HG03175 (cell line): ENCODE results near the gene ITGA1.
"Not testable (repeated sequence)": the region's sequence is repeated elsewhere in the genome, so short reads cannot be mapped to it uniquely, and the experiment has no call there.

ENCODE experiments used
- ATAC-seq: cut with Tn5 transposase; IDR thresholded peaks from one replicate; pipeline ENCODE4 v1.9.1; 2021; ENCODE audit warnings: mild to moderate bottlenecking, moderate library complexity; ENCODE audit not compliant: unreplicated experiment

The ITGA1 gene

DNA sequence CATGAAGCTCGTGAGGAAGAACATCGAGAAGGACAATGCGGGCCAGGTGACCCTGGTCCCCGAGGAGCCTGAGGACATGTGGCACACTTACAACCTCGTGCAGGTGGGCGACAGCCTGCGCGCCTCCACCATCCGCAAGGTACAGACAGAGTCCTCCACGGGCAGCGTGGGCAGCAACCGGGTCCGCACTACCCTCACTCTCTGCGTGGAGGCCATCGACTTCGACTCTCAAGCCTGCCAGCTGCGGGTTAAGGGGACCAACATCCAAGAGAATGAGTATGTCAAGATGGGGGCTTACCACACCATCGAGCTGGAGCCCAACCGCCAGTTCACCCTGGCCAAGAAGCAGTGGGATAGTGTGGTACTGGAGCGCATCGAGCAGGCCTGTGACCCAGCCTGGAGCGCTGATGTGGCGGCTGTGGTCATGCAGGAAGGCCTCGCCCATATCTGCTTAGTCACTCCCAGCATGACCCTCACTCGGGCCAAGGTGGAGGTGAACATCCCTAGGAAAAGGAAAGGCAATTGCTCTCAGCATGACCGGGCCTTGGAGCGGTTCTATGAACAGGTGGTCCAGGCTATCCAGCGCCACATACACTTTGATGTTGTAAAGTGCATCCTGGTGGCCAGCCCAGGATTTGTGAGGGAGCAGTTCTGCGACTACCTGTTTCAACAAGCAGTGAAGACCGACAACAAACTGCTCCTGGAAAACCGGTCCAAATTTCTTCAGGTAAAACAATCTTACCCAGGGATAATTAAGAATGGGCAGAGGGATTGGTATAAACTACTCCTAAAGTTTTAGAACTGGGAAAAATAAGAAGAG is 12.9 kb downstream of the ITGA1 start:
- ATAC-seq = peak; percentile 47

DNA sequence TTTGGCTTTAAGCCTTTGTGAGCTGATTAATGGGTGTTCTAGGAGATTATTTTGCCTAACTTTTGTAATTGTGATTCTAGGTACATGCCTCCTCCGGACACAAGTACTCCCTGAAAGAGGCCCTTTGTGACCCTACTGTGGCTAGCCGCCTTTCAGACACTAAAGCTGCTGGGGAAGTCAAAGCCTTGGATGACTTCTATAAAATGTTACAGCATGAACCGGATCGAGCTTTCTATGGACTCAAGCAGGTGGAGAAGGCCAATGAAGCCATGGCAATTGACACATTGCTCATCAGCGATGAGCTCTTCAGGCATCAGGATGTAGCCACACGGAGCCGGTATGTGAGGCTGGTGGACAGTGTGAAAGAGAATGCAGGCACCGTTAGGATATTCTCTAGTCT is 13.6 kb downstream of the ITGA1 start:
- ATAC-seq = no peak

DNA sequence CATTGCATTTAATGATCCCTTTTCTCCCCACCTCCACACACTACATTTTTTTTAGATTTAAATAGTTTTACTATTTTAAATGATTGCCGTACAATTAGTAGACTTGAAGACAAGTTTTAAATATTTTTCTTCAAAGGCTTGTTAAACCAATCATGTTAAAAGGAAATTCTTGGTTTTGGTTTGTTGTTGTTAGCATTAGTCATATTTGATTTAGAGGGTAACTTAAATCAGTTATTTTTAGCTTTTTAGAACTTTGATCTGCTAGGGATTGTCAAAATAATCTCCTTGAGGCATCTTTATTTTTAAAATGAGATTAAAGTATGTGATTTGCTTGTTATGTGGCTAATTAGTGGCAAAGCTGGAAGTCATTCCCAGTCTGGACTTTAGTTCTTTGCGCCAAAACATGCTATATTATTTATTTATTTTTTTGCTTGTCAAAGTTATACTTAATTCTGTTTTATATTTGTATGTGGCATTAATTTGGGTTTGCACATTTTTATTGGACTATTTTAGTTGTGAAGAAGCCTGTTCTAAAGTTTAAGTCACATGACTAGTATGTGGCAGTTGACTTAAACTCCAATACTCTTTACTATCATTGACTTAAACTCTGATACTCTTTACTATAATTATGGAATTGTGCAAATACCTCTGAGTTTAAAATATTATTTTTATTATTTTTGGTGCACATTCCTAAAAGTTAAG is 14.7 kb downstream of the ITGA1 start:
- no peak for ATAC-seq

DNA sequence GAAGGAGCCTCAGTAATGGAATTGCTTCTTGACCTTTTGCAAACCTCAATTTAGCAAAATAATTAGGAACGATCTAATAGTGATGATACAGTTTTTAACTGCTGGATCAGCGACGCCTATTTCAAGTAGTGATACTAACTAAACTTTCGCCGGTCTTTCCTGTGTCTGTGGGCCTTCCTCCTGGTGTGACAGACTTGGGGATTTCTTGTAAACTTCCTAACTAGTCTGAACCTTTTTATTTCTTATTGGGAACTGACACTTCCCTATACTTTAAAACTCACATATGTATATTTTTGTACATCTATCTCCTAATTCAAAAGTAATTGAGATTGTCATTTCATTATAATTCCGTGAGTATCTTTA is 15.2 kb downstream of the ITGA1 start:
- no peak for ATAC-seq

DNA sequence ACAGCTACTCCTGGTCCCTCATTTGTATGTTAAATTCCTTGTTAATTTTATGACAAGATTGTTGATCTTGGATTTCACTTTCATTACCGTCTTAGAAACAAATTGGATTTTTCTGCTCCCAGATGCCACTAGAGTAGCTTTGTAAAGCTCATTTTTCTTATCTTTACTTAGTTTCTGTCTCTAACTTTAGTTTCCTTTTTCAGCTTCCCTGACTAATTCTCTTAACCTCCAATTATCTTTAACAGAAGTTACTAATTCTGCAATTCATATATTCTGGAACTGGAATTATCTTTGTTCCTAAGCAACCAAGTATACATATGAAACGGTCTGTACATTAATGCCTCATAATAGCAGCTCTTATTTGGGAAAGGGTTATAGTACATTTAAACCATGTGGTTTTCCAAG is 16.7 kb downstream of the ITGA1 start:
- no peak for ATAC-seq

DNA sequence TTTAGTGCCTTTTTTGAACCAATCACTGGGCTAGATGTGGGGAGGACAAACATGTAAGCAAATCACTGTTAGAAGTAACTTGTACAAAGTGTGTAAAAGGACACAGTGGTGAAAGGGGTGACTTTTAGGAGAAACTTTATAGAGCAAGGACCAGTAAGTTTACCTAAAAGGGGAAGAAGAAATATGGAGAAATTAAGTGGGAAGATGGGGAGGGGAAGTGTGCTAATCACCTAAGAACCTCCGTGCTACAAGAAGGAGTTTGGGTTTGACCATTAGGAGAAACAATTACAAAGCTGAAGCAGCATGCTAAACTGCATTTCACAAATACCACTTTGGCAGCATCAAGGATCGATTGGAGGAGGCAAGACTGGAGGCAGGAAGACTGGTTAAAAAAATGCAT is 17.3 kb downstream of the ITGA1 start:
- ATAC-seq = no peak

DNA sequence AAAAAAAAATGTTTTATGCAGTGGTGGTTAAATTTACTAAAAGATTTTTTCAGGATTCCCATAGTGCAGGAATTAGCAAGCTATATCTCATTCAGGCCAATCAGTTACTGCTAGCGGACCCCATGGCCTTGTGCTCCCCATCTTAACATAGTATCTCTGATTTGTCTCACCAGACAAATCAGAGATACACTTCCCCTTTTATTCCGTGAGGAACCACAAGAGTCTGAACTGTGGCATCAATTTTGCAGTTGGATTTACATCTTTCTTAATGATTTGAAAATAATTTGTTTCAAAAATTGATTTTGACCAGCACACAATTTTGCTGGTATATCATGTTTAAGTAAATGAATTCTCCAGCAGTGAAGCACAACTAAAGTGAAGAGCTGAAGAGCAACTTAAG is 17.9 kb downstream of the ITGA1 start:
- no peak for ATAC-seq

DNA sequence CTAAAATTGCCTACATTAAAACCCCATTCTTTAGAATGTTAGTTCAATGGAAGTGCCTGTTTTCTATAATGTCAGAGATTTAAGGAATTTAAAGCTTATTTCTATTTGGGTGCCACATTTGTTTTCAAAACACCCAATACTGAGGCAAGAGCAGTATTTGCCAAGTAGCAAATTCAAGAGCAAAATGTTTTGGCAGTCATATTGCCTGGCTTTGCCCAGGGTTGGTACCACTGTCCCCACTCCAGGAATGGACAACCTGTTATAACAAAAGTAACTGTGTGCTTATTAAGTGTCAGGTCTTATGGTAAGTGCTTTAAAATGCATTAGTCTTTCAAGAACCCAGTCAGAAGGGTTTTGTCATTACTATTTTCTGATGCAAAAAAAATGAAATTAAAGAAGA is 19.3 kb downstream of the ITGA1 start:
- ATAC-seq = no peak

DNA sequence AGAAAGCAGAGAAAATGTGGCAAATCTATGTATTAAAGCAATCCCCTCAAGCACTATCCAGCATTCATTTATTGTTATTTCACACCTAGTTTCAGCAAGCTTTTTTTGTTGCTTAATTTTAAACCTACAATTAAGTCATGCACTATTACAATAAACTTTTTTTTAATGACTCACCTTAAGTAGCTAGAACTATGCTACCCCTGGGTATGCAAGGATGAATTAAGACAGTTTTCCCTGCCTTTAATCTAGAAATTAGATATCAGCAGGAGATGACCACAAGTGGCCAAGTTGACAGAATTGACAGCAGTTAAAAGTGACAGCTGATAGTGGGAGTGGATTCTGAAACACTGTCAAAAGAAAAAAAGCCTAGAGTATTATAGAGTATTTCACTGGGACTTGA is 20.0 kb downstream of the ITGA1 start:
- no peak for ATAC-seq

DNA sequence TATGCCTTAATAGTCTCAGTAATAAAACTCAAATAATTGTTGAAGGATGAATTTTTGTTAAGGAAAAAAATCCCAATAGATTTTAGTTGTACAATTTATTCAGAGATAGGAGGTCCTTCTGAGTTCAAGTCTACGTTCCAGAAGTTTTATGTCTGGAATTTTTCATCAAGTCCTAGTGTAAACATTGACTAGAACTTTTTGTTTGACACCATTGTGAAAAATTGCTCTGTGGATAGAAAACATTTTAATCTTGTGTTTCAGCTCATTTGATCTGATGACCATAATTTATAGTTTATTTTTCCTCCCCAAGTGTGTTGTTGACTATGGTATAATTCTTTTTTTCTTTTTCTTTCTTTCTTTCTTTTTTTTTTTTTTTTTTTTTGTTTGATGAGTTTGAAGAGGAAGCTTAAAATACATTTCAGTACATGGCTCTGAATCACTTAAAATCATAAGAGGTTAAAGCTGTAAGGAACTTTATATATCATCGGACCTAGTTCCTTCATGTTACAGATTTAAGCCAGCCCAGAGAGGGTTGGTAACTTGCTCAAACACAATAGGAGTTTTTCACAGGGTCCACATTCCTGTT is 20.7 kb downstream of the ITGA1 start:
- ATAC-seq = no peak

DNA sequence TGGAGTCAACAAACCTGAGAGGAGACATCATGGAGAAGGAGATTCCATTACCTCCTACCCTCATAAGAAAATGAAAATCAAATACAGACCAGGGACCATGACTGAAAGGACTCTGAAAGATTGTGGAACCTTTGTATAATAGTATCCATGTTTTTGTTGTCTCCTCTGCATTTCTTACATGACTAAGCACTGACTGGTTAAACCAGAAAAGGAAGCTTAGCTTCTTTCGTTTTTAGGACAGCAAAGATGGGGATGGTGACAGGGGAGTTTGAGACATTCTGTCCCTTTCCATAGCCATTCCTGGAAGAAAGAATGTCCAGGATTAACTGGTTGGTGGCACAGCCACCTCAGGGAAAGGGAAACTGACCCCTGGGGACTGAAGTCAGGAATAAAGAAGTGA is 22.2 kb downstream of the ITGA1 start:
- ATAC-seq = no peak

DNA sequence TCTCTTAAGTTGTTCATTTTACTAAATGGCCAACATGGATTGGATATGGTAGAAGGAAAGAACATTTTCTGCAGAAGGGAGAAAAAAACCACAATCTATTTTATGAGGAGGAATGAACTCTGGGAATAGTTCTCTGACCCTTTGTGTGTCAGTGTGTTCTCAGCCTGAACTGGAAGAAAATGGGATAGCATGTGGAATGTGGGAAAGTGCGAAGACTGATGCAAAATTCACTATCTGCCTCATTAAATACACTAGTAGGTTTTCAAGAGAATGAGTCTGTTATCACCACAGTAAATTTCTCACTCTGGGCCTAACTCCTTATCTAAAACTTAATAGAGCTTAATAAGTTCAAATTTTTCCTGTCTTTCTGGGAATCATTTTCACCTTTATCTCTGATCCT is 22.7 kb downstream of the ITGA1 start:
- ATAC-seq = no peak

DNA sequence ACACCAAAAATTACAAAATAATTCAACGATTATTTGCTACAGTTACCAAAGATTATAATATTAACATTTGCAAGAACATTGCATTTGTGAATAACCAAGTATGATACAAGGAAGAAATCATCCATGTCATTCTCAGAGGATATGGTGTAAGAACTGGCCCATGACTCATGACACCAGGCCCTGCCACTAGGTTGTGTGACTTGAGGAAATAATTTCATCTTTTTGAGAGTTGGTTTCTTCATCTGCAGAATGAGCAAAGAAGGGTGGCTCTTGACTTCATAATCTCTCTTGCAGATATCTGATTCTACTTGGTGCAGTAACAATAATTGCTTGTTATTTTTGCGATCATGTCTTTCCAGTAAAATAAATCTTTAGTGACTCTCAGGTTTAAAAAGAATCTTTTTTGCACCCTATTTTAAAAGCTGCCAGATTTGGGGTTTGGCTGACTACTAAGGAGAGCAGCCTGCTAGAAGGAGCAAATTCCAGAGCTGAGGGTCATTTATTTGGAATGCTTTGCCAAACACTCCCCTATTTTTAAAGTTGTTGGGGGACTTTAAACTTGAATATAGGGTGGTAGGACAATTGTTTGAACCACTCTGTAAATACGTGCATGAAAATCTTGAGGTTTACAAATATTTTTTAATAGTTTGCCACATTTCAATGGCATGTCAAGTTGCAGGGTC is 23.5 kb downstream of the ITGA1 start:
- no peak for ATAC-seq

DNA sequence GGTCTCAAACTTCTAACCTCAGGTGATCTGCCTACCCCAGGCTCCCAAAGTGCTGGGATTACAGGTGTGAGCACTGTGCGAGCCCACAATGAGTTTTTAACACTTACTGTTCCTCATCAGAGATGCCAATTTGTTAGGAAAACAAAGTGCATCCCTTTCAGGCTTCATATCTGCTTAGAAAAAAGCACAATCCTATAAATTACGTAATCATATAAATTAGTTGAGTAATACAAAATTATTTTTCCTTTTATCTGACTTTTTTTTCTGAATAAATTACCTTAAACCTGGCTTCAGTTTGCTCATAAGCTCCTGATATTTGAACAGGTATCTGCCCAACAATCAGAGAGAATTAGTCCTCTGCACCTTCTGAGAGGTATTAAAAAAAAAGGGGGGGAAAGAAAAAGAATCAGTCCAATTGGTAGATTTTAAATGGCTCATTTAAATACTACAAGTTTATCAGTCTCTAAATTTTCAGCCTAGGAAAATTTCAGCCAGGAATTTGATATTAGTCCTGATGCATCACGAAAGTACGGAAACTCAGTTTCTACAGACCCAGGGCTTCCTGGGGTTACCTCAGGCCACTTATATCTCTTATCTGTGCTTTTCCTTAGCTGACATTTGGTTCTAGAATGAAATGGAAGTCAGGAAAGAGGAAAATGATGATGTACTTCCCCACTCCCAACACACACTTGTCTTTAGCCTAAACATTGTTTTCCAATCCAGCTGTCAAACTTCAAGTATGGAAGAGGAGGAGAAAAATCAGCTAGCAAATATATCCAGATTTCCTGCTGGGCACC is 26.8 kb downstream of the ITGA1 start:
- no peak for ATAC-seq

DNA sequence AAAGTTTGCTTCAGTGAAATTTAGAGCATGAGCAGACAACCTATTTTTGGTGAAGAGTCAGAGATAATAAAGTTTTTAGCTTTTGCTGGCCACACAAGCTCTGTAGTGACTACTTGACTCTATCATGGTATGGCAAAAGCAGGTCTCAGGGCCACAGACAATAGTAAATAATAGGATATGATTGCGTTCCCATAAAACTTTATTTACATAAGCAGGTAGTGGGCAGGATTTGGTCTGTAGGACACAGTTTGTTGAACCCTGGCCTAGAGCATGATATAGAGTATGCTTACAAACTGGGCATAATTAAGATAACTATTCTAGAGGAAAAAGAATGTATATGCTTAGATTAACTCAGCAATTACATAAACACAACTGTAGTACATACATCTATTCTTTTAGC is 30.1 kb downstream of the ITGA1 start:
- ATAC-seq = no peak

DNA sequence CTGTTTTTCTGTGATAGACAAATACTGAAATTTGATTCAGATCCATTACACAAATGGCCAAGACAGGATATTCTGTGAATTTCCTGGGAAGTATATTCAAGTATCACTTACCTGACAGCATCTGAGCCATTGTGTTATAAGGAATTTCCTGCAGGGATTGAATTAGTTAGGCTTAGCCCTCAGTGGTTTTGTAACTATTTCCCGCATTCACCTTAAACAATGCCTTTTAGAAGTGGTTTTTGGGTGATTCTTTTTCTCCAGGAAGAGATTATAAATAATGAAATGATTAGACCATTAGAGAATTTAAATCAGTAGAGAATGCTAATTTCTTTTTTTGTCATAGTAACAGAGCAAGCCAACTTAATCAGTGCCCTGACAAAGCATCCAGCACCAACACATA is 30.6 kb downstream of the ITGA1 start:
- ATAC-seq = no peak

DNA sequence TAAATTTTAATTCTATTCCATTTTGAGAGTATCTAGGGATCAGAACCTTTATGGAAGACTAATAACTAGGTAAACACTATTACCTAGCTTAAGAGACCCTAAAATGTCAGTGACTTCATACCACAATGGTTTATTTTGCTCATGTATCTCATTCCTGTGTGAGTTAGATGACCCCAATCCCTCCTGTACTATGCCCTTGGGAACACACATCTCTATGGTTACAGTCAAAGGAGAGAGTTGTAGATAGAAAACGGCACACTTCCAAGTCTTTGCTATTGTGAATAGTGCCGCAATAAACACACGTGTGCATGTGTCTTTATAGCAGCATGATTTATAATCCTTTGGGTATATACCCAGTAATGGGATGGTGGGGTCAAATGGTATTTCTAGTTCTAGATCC is 31.1 kb downstream of the ITGA1 start:
- ATAC-seq = not testable (repeated sequence)

DNA sequence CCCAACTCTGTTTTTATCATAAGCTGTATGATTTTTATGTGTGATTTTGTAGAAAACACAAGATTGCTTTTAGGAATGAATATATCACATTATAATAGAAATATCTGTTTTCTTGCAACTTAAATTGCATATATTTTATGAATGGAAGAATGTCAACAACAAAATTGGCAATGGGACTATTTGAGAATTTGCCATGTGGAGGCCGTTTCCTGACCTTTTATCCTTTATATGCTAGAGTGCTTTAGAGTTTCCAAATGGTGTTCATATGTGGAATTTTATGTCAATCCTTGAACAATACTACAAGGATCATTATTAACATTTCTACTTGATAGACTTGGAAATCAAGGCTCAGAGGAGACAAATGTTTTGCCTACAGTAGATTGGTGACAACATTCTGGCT is 34.2 kb downstream of the ITGA1 start:
- no peak for ATAC-seq

DNA sequence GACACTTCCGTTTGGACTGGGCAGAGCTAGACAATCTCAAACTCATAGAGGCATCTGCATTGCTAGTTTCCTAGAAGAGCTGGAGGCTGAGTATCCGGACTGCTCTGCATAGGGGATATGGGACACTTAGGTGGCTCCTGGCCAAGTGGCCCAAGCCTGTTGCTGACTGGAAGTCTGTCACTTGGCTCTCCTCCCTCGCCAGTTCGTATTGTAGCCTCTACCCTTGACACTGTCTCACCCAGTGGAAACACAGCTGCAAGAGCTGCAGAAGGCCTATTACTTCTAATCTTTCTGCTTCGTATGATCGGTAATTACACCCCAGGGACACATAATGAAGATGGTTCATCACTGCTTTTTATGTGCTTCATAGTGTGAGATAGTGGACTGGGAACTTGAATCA is 34.7 kb downstream of the ITGA1 start:
- no peak for ATAC-seq

DNA sequence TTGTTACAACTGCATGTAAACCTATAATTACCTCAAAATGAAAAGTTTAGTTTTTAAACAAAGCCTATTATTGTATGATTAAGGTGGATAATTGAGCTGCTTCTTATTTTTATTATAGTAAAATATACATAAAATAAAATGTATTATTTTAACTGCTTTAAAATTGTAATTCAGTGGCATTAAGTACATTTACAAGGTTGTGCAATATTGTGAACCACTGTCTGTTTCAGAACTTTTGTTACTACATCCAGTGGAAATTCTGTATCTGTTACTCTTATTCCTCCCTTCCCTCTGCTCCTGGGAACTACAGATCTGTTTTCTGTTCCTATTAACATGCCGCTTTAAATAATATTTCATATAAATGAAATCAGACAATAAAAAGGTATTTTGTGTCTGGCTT is 37.1 kb downstream of the ITGA1 start:
- no peak for ATAC-seq

DNA sequence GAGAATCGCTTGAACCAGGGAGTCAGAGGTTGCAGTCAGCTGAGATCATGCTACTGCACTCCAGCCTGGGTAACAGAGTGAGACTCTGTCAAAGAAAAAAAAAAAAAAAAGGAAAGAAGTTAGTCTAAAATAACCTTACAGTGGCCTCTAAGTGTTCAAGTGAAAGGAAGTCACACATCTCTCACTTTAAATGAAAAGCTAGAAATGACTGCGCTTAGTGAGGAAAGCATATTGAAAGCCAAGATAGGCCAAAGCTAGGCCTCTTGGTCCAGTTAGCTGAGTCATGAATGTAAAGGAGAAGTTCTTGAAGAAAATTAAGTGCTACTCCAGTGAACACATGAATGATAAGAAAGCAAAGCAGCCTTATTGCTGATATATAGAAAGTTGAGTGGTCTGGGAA is 38.1 kb downstream of the ITGA1 start:
- peak; percentile 98 for ATAC-seq
